IMR-90 (cell line): ENCODE measurements around the gene GABRR1. TPM values are rescaled to one million over a fixed set of nuclear protein-coding genes. Genes with fewer than 3 reads are reported as not detected.
A peak's percentile ranks its signal among the peaks of the same experiment; 100 is the strongest.

ENCODE experiments used
- ATAC-seq: fragments of 200-7000 bp; cut with Tn5 transposase; 2 replicates; pipeline ENCODE4 v1.9.1; 2020; ENCODE audit warnings: low read depth, mild to moderate bottlenecking, moderate library complexity
- BruUV-seq: library from RNA; stranded (reverse); fragments of 400-500 nt; replicated peaks from 2 replicates; lab custom pipeline; 2021; lab: Mats Ljungman, UMichigan
- CTCF ChIA-PET: fragments of 300-600 bp; formaldehyde crosslinking; extraction: SDS; loops from one replicate; lab custom pipeline; 2021; ENCODE audit warnings: antibody characterized with exemption; lab: Yijun Ruan, JAX
- POLR2A ChIA-PET: fragments of 300-600 bp; sonication (Branson Sonifier 250); formaldehyde crosslinking; loops from one replicate; lab custom pipeline; 2022; ENCODE audit warnings: antibody characterized with exemption; ENCODE audit not compliant: unreplicated experiment; lab: Charles Lee
- DNase-seq: peaks from one replicate; pipeline ENCODE4 v3.0.0; 2013
- H2AFZ ChIP-seq: replicated peaks from 2 replicates; pipeline ENCODE3; 2013; ENCODE audit warnings: low read length, mild to moderate bottlenecking; ENCODE audit not compliant: poor library complexity
- H2AK5ac ChIP-seq: 2 replicates; pipeline ENCODE4 v1.6.1; 2013; ENCODE audit warnings: low read depth, low read length, inconsistent platforms
- H2AK9ac ChIP-seq: replicated peaks from 2 replicates; pipeline ENCODE3; 2013; ENCODE audit warnings: mild to moderate bottlenecking, low read depth, low read length, moderate library complexity; ENCODE audit not compliant: poor library complexity
- H2BK120ac ChIP-seq: 2 replicates; pipeline ENCODE4 v1.6.1; 2013; ENCODE audit warnings: low read depth, low read length, inconsistent platforms
- H2BK15ac ChIP-seq: 3 replicates; pipeline ENCODE4 v1.6.1; 2013; ENCODE audit warnings: low read depth, low read length, inconsistent platforms
- H2BK20ac ChIP-seq: 2 replicates; pipeline ENCODE4 v1.6.1; 2013; ENCODE audit warnings: low read depth, mild to moderate bottlenecking, inconsistent platforms, low read length, moderate library complexity
- H2BK5ac ChIP-seq: 2 replicates; pipeline ENCODE4 v1.6.1; 2013; ENCODE audit warnings: mild to moderate bottlenecking, low read depth, low read length, inconsistent platforms; ENCODE audit not compliant: poor library complexity, severe bottlenecking
- H3K14ac ChIP-seq: replicated peaks from 2 replicates; pipeline ENCODE4 v1.6.1; 2013; ENCODE audit warnings: low read depth, low read length, inconsistent platforms
- H3K18ac ChIP-seq: 2 replicates; pipeline ENCODE4 v1.6.1; 2013; ENCODE audit warnings: low read depth, low read length, control low read depth
- H3K23ac ChIP-seq: 2 replicates; pipeline ENCODE4 v1.6.1; 2013; ENCODE audit warnings: low read depth, low read length, inconsistent platforms
- H3K27ac ChIP-seq: 2 replicates; pipeline ENCODE4 v1.5.1; 2013; ENCODE audit warnings: mild to moderate bottlenecking, control low read depth, low read length; ENCODE audit not compliant: insufficient read depth
- H3K27me3 ChIP-seq: 2 replicates; pipeline ENCODE4 v1.6.1; 2013; ENCODE audit warnings: low read length; ENCODE audit not compliant: control insufficient read depth, insufficient read depth
- H3K36me3 ChIP-seq: 2 replicates; pipeline ENCODE4 v1.6.1; 2013; ENCODE audit warnings: low read length, mixed read lengths; ENCODE audit not compliant: control insufficient read depth, insufficient read depth
- H3K4ac ChIP-seq: 2 replicates; pipeline ENCODE4 v1.6.1; 2013; ENCODE audit warnings: low read depth, low read length, inconsistent platforms
- H3K4me1 ChIP-seq: 2 replicates; pipeline ENCODE4 v1.6.1; 2013; ENCODE audit warnings: low read length, mixed read lengths; ENCODE audit not compliant: control insufficient read depth, insufficient read depth
- H3K4me2 ChIP-seq: 2 replicates; pipeline ENCODE4 v1.6.1; 2013; ENCODE audit warnings: low read depth, mild to moderate bottlenecking, control low read depth, low read length, moderate library complexity
- H3K4me3 ChIP-seq: 2 replicates; pipeline ENCODE4 v1.5.1; 2013; ENCODE audit warnings: low read depth, mild to moderate bottlenecking, control low read depth, low read length, moderate library complexity; ENCODE audit not compliant: insufficient read depth
- H3K56ac ChIP-seq: 2 replicates; pipeline ENCODE4 v1.6.1; 2013; ENCODE audit warnings: low read length, inconsistent platforms; ENCODE audit not compliant: insufficient read depth; ENCODE audit errors: extremely low read depth
- H3K79me1 ChIP-seq, 2 experiments: 2 replicates each; pipeline ENCODE4 v1.6.1; 2013; ENCODE audit warnings: low read length in 2 of 2, inconsistent platforms in 1 of 2, low read depth in 1 of 2
- H3K9ac ChIP-seq: 2 replicates; pipeline ENCODE4 v1.6.1; 2013; ENCODE audit warnings: low read depth, low read length, control low read depth
- H3K9me1 ChIP-seq: 2 replicates; pipeline ENCODE4 v1.6.1; 2013; ENCODE audit warnings: low read length, inconsistent platforms; ENCODE audit not compliant: insufficient read depth
- H3K9me3 ChIP-seq: 2 replicates; pipeline ENCODE4 v1.6.1; 2013; ENCODE audit warnings: low read length; ENCODE audit not compliant: control insufficient read depth, insufficient read depth
- H4K20me1 ChIP-seq: 2 replicates; pipeline ENCODE4 v1.6.1; 2013; ENCODE audit warnings: low read length, inconsistent platforms; ENCODE audit not compliant: insufficient read depth
- H4K5ac ChIP-seq: 2 replicates; pipeline ENCODE4 v1.6.1; 2013; ENCODE audit warnings: mild to moderate bottlenecking, low read depth, low read length, control low read depth
- H4K8ac ChIP-seq, 2 experiments: 2 replicates each; pipeline ENCODE4 v1.6.1; 2013; ENCODE audit warnings: low read depth in 2 of 2, low read length in 2 of 2, control low read depth in 1 of 2, inconsistent platforms in 1 of 2
- H4K91ac ChIP-seq: 2 replicates; pipeline ENCODE4 v1.6.1; 2013; ENCODE audit warnings: low read depth, low read length, inconsistent platforms; ENCODE audit not compliant: insufficient read depth
- BHLHE40 ChIP-seq: fragments of 150-350 bp; IDR thresholded peaks from 2 replicates; pipeline ENCODE4 v1.6.1; 2016; ENCODE audit warnings: mild to moderate bottlenecking, low read depth, low read length
- CEBPB ChIP-seq: IDR thresholded peaks from 2 replicates; pipeline ENCODE4 v1.6.1; 2012; ENCODE audit warnings: low read depth, low read length, improper control_type of control experiment
- CHD1 ChIP-seq: IDR thresholded peaks from 2 replicates; pipeline ENCODE4 v1.6.1; 2012; ENCODE audit warnings: low read depth, low read length, improper control_type of control experiment
- FOS ChIP-seq: fragments of 150-350 bp; IDR thresholded peaks from 2 replicates; pipeline ENCODE4 v1.6.1; 2016; ENCODE audit warnings: low read depth, low read length
- MAFK ChIP-seq: IDR thresholded peaks from 2 replicates; pipeline ENCODE4 v1.6.1; 2012; ENCODE audit warnings: low read depth, low read length, improper control_type of control experiment
- MXI1 ChIP-seq: IDR thresholded peaks from 2 replicates; pipeline ENCODE4 v1.6.1; 2012; ENCODE audit warnings: low read depth, mild to moderate bottlenecking, low read length, moderate library complexity, borderline replicate concordance
- RAD21 ChIP-seq: IDR thresholded peaks from 2 replicates; pipeline ENCODE4 v1.6.1; 2012; ENCODE audit warnings: low read length, improper control_type of control experiment
- SMC3 ChIP-seq: fragments of 150-350 bp; IDR thresholded peaks from 2 replicates; pipeline ENCODE4 v1.6.1; 2016; ENCODE audit warnings: low read depth, mild to moderate bottlenecking, antibody characterized with exemption, low read length, moderate library complexity
- WGBS, 2 experiments: methylation state at CpG; one replicate each; pipeline versions ENCODE4 v1.1.5 to v1.1.7; 2013; ENCODE audit warnings: missing lambda C conversion rate in 2 of 2; ENCODE audit not compliant: insufficient read length in 1 of 2; ENCODE audit errors: extremely low coverage in 2 of 2; 5-methylcytosine and 5-hydroxymethylcytosine counted together
- dilution Hi-C: fragments of 300-500 bp; cut with HindIII; formaldehyde crosslinking; loops from one replicate; pipeline ENCODE4 v1.14.3; 2018; ENCODE audit warnings: low sequenced_read_pairs; ENCODE audit not compliant: unreplicated experiment
- in situ Hi-C: fragments of 300-500 bp; cut with MboI; formaldehyde crosslinking; loops from 3 replicates; pipeline ENCODE4 v1.14.3; 2019; ENCODE audit warnings: low sequenced_read_pairs, inconsistent platforms, mixed read lengths
- intact Hi-C: fragments of 100-400 bp; cut with micrococcal nuclease; formaldehyde crosslinking; loops from 2 replicates; pipeline ENCODE4 v1.10.0; 2022
- polyA plus RNA-seq, 3 experiments: library from polyadenylated mRNA; depleted of rRNA; stranded (reverse); fragments of >200 nt; gene quantifications; 2 replicates each; pipeline ENCODE4 v1.2.3, GENCODE V29; 2012; ENCODE audit warnings: low replicate concordance in 1 of 3
- total RNA-seq: library from RNA; depleted of rRNA; stranded (reverse); fragments of >200 nt; gene quantifications from 2 replicates; pipeline ENCODE4 v1.2.3, GENCODE V29; 2012
- TF ChIP-seq, protein P1 (sequence below): fragments of 150-350 bp; IDR thresholded peaks from 2 replicates; pipeline ENCODE4 v1.6.1; 2016; ENCODE audit warnings: low read depth, mild to moderate bottlenecking, low read length, moderate library complexity, borderline replicate concordance

Gene GABRR1
- total and polyA plus RNA-seq, 2 of the 4 experiments (the other 2 are of a cell fraction) = not detected

DNA sequence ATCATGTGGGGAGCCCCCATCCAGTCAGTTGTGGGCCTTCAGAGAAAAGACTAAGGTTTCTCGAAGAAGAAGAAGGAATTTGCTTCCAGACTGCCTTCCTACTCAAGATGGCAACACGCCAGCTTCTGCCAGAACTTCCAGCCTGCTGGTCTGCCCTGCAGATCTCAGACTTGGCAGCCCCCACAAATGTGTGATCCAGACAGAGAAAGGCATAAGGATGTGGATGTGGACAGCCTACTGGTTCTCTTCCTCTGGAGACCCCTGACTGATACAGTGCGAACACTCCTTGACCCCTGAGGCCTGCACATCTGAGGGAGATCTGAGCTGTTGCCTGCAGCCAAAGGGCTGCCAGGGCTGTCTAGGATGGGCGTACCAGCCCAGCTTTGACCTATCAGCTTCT, 8.6 kb downstream of the GABRR1 start:
- Histone ChIP-seq H3K27ac (no peak overlapping the region), H3K79me1 (no peaks in the 10 kb centered on the region), H3K14ac (no peak overlapping the region), H3K18ac (no peak overlapping the region), H4K8ac (no peak overlapping the region), H3K9me3 (no peaks in the 10 kb centered on the region), H3K56ac (no peak overlapping the region), H3K9me1 (no peaks in the 10 kb centered on the region), H2BK120ac (no peak overlapping the region), H4K20me1 (no peaks in the 10 kb centered on the region), H3K4me1 (no peaks in the 10 kb centered on the region), H3K27me3 (peaks cover 2% of the 10 kb centered on the region), H2AFZ (no peak overlapping the region), H2BK20ac (no peak overlapping the region), H3K9ac (no peak overlapping the region), H3K4me3 (no peak overlapping the region), H2BK15ac (no peak overlapping the region), H4K5ac (no peak overlapping the region), H2AK5ac (no peak overlapping the region), H2BK5ac (no peak overlapping the region), H3K36me3 (no peaks in the 10 kb centered on the region), H3K23ac (no peak overlapping the region), H4K91ac (no peak overlapping the region), H2AK9ac (peak overlapping the region; percentile 13), H3K4me2 (no peak overlapping the region), H3K4ac (no peak overlapping the region)
- ChIA-PET POLR2A (no interaction called here), CTCF (no interaction called here)
- intact Hi-C loops (no loop called here), dilution Hi-C loops (no loop called here), in situ Hi-C loops (no loop called here)
- no peak for ATAC-seq
- no TSS peak for BruUV-seq
- TF ChIP-seq MAFK (no peak), RAD21 (no peak), FOS (no peak), SMC3 (no peak), MXI1 (no peak), CEBPB (no peak), CHD1 (no peak), BHLHE40 (no peak)
- TF ChIP-seq, protein P1, sequence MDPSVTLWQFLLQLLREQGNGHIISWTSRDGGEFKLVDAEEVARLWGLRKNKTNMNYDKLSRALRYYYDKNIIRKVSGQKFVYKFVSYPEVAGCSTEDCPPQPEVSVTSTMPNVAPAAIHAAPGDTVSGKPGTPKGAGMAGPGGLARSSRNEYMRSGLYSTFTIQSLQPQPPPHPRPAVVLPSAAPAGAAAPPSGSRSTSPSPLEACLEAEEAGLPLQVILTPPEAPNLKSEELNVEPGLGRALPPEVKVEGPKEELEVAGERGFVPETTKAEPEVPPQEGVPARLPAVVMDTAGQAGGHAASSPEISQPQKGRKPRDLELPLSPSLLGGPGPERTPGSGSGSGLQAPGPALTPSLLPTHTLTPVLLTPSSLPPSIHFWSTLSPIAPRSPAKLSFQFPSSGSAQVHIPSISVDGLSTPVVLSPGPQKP = no peak
- DNase-seq = no peak
- WGBS, 2 experiments = 50% methylated on average over 1 of the region's 4 CpGs; no CpG with 5 or more reads in 1 of the 2 experiments
